PC-3 (cell line): ENCODE results near the gene PAIP2. TPM values are rescaled to one million over a fixed set of nuclear protein-coding genes. Genes with fewer than 3 reads are reported as not detected.

Experiments used
- ATAC-seq: fragments of 200-7000 bp; cut with Tn5 transposase; 2 replicates; pipeline ENCODE4 v1.9.1; 2020; ENCODE audit warnings: mild to moderate bottlenecking, moderate library complexity
- BruUV-seq: library from RNA; stranded (reverse); fragments of 400-500 nt; replicated peaks from 2 replicates; lab custom pipeline; 2021; lab: Mats Ljungman, UMichigan
- CTCF ChIA-PET: fragments of 300-600 bp; sonication (Branson Sonifier 250); formaldehyde crosslinking; loops from one replicate; lab custom pipeline; 2022; ENCODE audit warnings: antibody characterized with exemption; lab: Charles Lee
- POLR2A ChIA-PET: fragments of 300-600 bp; sonication (Branson Sonifier 250); formaldehyde crosslinking; loops from one replicate; lab custom pipeline; 2022; ENCODE audit warnings: antibody characterized with exemption; ENCODE audit not compliant: unreplicated experiment; lab: Charles Lee
- DNase-seq: peaks from one replicate; pipeline ENCODE4 v3.0.0-alpha.2; 2015
- H2AFZ ChIP-seq: fragments of 300-600 bp; sonication (generic); 2 replicates; pipeline ENCODE4 v1.6.0; 2016; ENCODE audit warnings: antibody characterized with exemption, low read length
- H3F3A ChIP-seq: fragments of 300-600 bp; sonication (generic); one replicate; pipeline ENCODE4 v1.6.0; 2017; ENCODE audit warnings: antibody characterized with exemption, low read length, control low read depth, mild to moderate bottlenecking; ENCODE audit not compliant: unreplicated experiment
- H3K27ac ChIP-seq: fragments of 300-600 bp; sonication (generic); 2 replicates; pipeline ENCODE4 v1.5.1; 2016; ENCODE audit warnings: mild to moderate bottlenecking, low read length
- H3K27me3 ChIP-seq: fragments of 300-600 bp; sonication (generic); 2 replicates; pipeline ENCODE4 v1.6.1; 2016; ENCODE audit warnings: low read length, mixed read lengths
- H3K36me3 ChIP-seq: fragments of 300-600 bp; sonication (generic); 2 replicates; pipeline ENCODE4 v1.6.1; 2016; ENCODE audit warnings: low read depth, mixed run types, low read length, mixed read lengths
- H3K4me1 ChIP-seq: fragments of 300-600 bp; sonication (generic); 2 replicates; pipeline ENCODE4 v1.5.1; 2016; ENCODE audit warnings: low read length; ENCODE audit not compliant: insufficient read depth
- H3K4me2 ChIP-seq: fragments of 300-600 bp; sonication (generic); 2 replicates; pipeline ENCODE4 v1.6.0; 2016; ENCODE audit warnings: low read length
- H3K4me3 ChIP-seq: fragments of 300-600 bp; sonication (generic); 2 replicates; pipeline ENCODE4 v1.5.1; 2016; ENCODE audit warnings: mild to moderate bottlenecking, low read length, mixed read lengths
- H3K79me2 ChIP-seq: fragments of 300-600 bp; sonication (generic); 2 replicates; pipeline ENCODE4 v1.6.1; 2017; ENCODE audit warnings: low read length, mixed read lengths
- H3K9ac ChIP-seq: fragments of 300-600 bp; sonication (generic); 2 replicates; pipeline ENCODE4 v1.6.0; 2016; ENCODE audit warnings: mild to moderate bottlenecking, low read length
- H3K9me2 ChIP-seq: fragments of 300-600 bp; sonication (generic); replicated peaks from 2 replicates; pipeline ENCODE4 v1.6.1; 2016; ENCODE audit warnings: mixed run types, low read length, mixed read lengths
- H3K9me3 ChIP-seq: fragments of 300-600 bp; sonication (generic); 2 replicates; pipeline ENCODE4 v1.6.1; 2016; ENCODE audit warnings: low read length, mixed read lengths
- H4K20me1 ChIP-seq: fragments of 300-600 bp; sonication (generic); 2 replicates; pipeline ENCODE4 v1.6.1; 2016; ENCODE audit warnings: low read length, mixed read lengths
- EZH2 ChIP-seq: fragments of 300-600 bp; sonication (generic); IDR thresholded peaks from one replicate; pipeline ENCODE4 v1.6.1; 2017; ENCODE audit warnings: antibody characterized with exemption, mild to moderate bottlenecking, low read length; ENCODE audit not compliant: unreplicated experiment
- EZH2phosphoT487 ChIP-seq: fragments of 300-600 bp; sonication (generic); IDR thresholded peaks from 2 replicates; pipeline ENCODE4 v1.6.1; 2018; ENCODE audit warnings: mild to moderate bottlenecking, antibody characterized with exemption, low read length, borderline replicate concordance
- intact Hi-C: fragments of 100-400 bp; cut with micrococcal nuclease; formaldehyde crosslinking; loops from 2 replicates; pipeline ENCODE4 v1.9.0; 2023
- total RNA-seq: library from RNA; depleted of rRNA; stranded (reverse); fragments of >200 nt; gene quantifications from 2 replicates; pipeline ENCODE4 v1.2.3, GENCODE V29; 2014
- TF ChIP-seq, protein P1 (sequence below): fragments of 300-600 bp; sonication (generic); conservative IDR thresholded peaks from 2 replicates; pipeline ENCODE4 v1.5.1; 2017; ENCODE audit warnings: antibody characterized with exemption, low read depth, mild to moderate bottlenecking, low read length

PAIP2 gene
- total RNA-seq, 1 experiment from 2014 or later, result 35.1 TPM

DNA sequence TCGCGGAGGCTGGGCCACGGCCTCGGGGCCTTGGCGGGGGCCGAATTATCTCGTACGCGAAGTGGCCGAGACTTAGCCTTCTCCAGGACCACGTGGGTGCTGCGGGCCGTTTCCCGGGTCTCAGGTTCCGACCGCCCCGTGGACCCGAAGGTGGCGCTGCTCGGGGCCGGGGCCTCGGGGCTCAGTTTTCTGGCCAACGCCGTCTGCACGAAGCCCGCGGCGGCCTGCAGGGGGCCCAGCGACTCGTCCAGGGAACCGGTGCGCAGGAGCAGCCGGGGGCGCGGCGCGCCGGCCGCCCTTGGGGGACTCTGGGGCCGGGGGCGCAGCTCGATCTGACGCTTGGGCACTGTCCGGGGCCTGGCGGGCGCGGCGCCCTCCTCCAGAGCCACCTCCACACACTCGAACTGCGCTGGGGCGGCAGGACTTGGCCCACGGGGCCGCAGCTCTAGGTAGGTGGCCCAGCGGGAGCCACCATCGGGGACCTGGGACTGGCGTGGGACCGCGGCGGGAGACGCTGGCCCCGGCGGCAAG is 52.5 kb downstream of the PAIP2 start:
- CTCF ChIA-PET, result no interaction called here
- no peaks in the 10 kb centered on the region for H3K9me3 ChIP-seq
- H2AFZ ChIP-seq, result no peak overlapping the region
- no peak overlapping the region for H3K4me3 ChIP-seq
- intact Hi-C loops, result no loop called here
- H3K36me3 ChIP-seq, result no peaks in the 10 kb centered on the region
- H3K9me2 ChIP-seq, result no peaks in the 10 kb centered on the region
- no peaks in the 10 kb centered on the region for H4K20me1 ChIP-seq
- H3K79me2 ChIP-seq, result peaks cover 28% of the 10 kb centered on the region
- no peaks in the 10 kb centered on the region for H3K27me3 ChIP-seq
- BruUV-seq, result no TSS peak
- TF ChIP-seq EZH2 (no peak), EZH2phosphoT487 (no peak)
- TF ChIP-seq, protein P1, sequence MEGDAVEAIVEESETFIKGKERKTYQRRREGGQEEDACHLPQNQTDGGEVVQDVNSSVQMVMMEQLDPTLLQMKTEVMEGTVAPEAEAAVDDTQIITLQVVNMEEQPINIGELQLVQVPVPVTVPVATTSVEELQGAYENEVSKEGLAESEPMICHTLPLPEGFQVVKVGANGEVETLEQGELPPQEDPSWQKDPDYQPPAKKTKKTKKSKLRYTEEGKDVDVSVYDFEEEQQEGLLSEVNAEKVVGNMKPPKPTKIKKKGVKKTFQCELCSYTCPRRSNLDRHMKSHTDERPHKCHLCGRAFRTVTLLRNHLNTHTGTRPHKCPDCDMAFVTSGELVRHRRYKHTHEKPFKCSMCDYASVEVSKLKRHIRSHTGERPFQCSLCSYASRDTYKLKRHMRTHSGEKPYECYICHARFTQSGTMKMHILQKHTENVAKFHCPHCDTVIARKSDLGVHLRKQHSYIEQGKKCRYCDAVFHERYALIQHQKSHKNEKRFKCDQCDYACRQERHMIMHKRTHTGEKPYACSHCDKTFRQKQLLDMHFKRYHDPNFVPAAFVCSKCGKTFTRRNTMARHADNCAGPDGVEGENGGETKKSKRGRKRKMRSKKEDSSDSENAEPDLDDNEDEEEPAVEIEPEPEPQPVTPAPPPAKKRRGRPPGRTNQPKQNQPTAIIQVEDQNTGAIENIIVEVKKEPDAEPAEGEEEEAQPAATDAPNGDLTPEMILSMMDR, result no peak
- POLR2A ChIA-PET, result no interaction called here
- no peak overlapping the region for H3K27ac ChIP-seq
- H3K4me1 ChIP-seq, result peaks cover 20% of the 10 kb centered on the region
- DNase-seq (no peak), ATAC-seq (no peak)
- no peak overlapping the region for H3K9ac ChIP-seq
- H3K4me2 ChIP-seq, result 0 out of 2 replicates have a peak overlapping the region, but pooled peaks have one; percentile 94
- no peaks in the 10 kb centered on the region for H3F3A ChIP-seq

DNA sequence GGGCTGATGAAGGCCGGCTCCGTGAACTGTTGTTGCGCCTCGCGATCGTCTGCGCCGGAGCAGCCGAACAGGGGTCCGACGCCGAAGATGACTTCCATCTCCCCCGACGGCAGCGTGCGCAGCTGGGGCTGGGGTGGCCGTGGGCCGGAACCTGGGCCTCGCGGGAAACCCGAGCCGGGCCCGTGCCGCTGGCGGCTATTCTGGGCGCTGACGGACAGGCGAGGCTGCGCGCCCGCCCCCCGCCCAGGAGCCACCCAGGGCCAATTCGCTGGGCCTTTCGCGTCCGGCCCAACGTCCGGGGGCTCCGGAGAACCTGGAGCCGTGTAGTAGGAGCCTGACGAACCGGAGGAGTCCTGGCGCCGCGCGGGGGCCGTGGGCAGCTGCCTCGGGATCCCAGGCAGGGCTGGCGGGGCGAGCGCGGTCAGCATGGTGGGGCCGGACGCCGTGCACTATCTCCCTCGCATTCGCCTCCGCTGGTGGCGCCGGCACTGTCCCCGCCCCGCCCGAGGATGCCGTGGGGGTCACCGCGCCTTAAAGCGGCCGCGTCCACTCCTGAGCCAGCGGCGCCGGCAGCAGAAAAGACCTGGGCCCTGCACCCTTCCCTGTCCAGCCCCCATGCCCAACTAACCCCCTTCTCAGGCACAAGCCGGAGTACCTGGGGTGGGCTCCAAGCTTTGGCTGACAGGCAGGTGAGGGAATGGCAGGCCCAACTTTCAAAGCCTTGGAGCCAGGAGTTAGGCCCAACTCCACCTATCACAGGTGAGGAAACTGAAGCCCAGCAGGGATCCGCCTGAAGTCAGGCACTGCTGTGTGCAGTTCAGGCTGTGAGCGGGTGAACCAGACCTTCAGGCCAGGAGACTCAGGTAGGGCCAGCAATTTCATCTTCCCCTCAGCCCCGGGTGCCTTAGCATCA is 53.3 kb downstream of the PAIP2 start, which contains the start of gene PROB1:
Gene PROB1 (minus strand): TSS at position 451 of the 913 bp plus-strand sequence. CDS start 23 bp downstream, at position 428.
- DNase-seq (no peak), ATAC-seq (no peak)
- CTCF ChIA-PET, result no interaction called here
- Histone ChIP-seq H3K79me2 (peaks cover 28% of the 10 kb centered on the region), H3K36me3 (no peaks in the 10 kb centered on the region), H3K9ac (no peak within 1 kb of the TSS), H3K4me2 (0 out of 2 replicates have a peak within 1 kb of the TSS, but pooled peaks have one; percentile 94), H2AFZ (no peak within 1 kb of the TSS), H3K27ac (no peak within 1 kb of the TSS), H3K9me3 (no peaks in the 10 kb centered on the region), H3F3A (no peaks in the 10 kb centered on the region), H3K9me2 (no peaks in the 10 kb centered on the region), H3K4me1 (peaks cover 20% of the 10 kb centered on the region), H4K20me1 (no peaks in the 10 kb centered on the region), H3K4me3 (no peak within 1 kb of the TSS), H3K27me3 (no peaks in the 10 kb centered on the region)
- POLR2A ChIA-PET, result no interaction called here
- TF ChIP-seq EZH2 (no peak), EZH2phosphoT487 (no peak)
- TF ChIP-seq, protein P1, result no peak
- no TSS peak for BruUV-seq
- intact Hi-C loops, result no loop called here
